ENCODE measurements around the gene SP110.

Gene SP110

DNA sequence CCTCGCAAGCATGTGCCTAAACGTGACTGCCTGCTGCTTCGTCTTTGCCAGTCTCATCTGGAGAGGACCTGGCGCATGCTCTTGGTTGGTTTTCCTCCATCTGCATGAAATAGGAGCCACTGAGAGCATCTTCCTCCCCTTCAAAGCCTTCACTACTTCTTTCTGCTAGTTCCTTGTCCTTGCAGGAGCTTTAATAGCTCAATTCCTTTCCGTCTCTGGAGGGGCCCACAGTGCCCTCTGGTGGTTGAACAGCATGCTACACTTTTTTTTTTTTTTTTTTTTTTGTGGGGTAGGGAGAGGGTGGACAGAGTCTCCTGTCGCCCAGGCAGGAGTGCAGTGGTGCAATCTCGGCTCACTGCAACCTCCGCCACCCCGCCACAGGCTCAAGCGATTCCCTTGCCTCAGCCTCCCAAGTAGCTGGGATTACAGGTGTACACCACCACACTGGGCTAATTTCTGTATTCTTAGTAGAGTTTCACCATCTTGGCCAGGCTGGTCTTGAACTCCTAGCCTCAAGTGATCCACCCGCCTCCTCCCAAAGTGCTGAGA lies 59.6 kb downstream of the SP110 start:
- TF ChIP-seq ZBTB7A (IDR thresholded peaks at IDR 0.05; ENCODE audit: low read depth), result no peak
- TF ChIP-seq, protein P1, sequence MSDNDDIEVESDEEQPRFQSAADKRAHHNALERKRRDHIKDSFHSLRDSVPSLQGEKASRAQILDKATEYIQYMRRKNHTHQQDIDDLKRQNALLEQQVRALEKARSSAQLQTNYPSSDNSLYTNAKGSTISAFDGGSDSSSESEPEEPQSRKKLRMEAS (IDR thresholded peaks at IDR 0.05), result no peak
- TF ChIP-seq RAD21 (IDR thresholded peaks at IDR 0.05; ENCODE audit: low read depth), result peak; percentile 59
- TF ChIP-seq TEAD4 (IDR thresholded peaks at IDR 0.05), result no peak
- no peak for TF ChIP-seq CREB1 (IDR thresholded peaks at IDR 0.05; ENCODE audit: low read depth)

DNA sequence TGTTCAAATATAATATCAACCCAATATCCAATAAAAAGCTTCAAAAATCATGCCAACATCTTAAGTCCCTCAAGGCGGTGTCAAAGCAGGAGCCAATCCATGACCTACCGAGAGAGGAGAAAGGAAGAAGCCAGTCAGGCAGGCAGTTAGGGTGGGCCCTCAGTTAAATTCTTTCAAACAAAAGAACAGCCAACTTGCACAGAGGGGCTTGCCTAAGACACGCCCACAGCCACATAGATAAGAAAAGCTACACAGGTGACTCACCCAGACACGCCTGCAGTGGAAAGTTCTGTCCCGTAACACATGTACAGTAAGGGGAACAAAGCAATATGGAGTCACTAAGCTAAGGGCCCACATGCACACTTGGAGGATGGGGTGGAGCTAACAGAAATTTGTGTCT lies 61.3 kb downstream of the SP110 start:
- TF ChIP-seq EP300 (IDR thresholded peaks at IDR 0.05; ENCODE audit: borderline replicate concordance) (no peak), YY1 (IDR thresholded peaks at IDR 0.05; ENCODE audit: low read depth) (no peak), NFIC (IDR thresholded peaks at IDR 0.05) (no peak), CEBPB (IDR thresholded peaks at IDR 0.05) (no peak), FOXM1 (IDR thresholded peaks at IDR 0.05; ENCODE audit: borderline replicate concordance, low read depth) (no peak), TEAD4 (IDR thresholded peaks at IDR 0.05) (no peak), ZBTB7A (IDR thresholded peaks at IDR 0.05; ENCODE audit: low read depth) (no peak), TCF12 (IDR thresholded peaks at IDR 0.05; ENCODE audit: low read depth) (no peak), RAD21 (IDR thresholded peaks at IDR 0.05; ENCODE audit: low read depth) (no peak), CREB1 (IDR thresholded peaks at IDR 0.05; ENCODE audit: low read depth) (no peak), TAF1 (IDR thresholded peaks at IDR 0.05; ENCODE audit: low read depth) (no peak), EGR1 (IDR thresholded peaks at IDR 0.05) (no peak)
- TF ChIP-seq, protein P2, sequence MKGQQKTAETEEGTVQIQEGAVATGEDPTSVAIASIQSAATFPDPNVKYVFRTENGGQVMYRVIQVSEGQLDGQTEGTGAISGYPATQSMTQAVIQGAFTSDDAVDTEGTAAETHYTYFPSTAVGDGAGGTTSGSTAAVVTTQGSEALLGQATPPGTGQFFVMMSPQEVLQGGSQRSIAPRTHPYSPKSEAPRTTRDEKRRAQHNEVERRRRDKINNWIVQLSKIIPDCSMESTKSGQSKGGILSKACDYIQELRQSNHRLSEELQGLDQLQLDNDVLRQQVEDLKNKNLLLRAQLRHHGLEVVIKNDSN (IDR thresholded peaks at IDR 0.05), result no peak
- TF ChIP-seq, protein P3, sequence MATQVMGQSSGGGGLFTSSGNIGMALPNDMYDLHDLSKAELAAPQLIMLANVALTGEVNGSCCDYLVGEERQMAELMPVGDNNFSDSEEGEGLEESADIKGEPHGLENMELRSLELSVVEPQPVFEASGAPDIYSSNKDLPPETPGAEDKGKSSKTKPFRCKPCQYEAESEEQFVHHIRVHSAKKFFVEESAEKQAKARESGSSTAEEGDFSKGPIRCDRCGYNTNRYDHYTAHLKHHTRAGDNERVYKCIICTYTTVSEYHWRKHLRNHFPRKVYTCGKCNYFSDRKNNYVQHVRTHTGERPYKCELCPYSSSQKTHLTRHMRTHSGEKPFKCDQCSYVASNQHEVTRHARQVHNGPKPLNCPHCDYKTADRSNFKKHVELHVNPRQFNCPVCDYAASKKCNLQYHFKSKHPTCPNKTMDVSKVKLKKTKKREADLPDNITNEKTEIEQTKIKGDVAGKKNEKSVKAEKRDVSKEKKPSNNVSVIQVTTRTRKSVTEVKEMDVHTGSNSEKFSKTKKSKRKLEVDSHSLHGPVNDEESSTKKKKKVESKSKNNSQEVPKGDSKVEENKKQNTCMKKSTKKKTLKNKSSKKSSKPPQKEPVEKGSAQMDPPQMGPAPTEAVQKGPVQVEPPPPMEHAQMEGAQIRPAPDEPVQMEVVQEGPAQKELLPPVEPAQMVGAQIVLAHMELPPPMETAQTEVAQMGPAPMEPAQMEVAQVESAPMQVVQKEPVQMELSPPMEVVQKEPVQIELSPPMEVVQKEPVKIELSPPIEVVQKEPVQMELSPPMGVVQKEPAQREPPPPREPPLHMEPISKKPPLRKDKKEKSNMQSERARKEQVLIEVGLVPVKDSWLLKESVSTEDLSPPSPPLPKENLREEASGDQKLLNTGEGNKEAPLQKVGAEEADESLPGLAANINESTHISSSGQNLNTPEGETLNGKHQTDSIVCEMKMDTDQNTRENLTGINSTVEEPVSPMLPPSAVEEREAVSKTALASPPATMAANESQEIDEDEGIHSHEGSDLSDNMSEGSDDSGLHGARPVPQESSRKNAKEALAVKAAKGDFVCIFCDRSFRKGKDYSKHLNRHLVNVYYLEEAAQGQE (IDR thresholded peaks at IDR 0.05; ENCODE audit: low read depth), result no peak
- TF ChIP-seq, protein P1 (IDR thresholded peaks at IDR 0.05), result no peak

DNA sequence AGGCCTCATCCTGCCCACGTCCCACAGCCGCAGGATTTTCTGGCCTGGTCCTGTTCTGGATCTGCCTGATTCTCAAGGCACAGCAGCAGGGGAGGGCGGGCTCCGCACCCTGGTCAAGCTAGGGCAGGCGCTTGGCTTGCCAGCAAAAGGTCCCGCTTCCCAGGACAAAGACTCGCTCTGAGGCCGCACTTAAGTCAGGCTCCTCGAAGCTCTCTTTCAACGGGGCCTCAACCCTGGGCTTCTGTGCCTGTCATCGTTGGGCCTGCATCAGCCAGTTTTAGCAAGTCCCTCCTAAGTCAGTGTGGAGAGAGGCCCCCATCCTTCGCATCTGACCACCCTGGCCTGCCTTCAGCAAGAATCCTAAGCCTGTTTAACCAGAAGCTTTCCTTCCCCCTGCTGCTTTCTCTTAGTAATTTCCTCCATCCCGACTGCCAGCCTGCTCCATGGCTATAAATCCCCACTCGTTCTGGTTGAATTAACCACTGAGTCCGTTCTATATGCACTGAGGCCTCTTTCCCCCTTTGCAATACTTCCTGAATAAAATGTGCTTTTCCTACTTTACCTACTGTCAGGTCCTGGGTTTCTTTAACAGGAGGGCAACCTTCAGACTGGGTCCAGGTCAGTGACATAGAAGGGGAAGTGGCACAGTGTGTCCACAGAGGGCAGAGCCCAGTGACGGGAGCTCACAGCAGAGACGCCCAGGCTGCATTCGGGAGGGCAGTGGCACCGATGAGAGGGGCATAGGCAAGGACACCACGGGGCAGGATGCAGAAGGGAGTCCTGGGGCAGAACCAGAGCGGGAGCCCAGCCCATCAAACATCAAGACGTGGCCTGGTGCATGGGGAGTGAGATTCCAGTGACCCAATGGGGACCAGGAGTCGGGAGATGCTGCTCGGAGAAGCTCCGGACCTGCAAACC lies 62.7 kb downstream of the SP110 start:
- no peak for TF ChIP-seq NFIC (IDR thresholded peaks at IDR 0.05)
- TF ChIP-seq TEAD4 (IDR thresholded peaks at IDR 0.05), result no peak
- TF ChIP-seq, protein P1 (IDR thresholded peaks at IDR 0.05), result no peak
- TF ChIP-seq EP300 (IDR thresholded peaks at IDR 0.05; ENCODE audit: borderline replicate concordance), result no peak
- no peak for TF ChIP-seq TCF12 (IDR thresholded peaks at IDR 0.05; ENCODE audit: low read depth)
- TF ChIP-seq CREB1 (IDR thresholded peaks at IDR 0.05; ENCODE audit: low read depth), result no peak
- TF ChIP-seq, protein P2 (IDR thresholded peaks at IDR 0.05), result no peak

DNA sequence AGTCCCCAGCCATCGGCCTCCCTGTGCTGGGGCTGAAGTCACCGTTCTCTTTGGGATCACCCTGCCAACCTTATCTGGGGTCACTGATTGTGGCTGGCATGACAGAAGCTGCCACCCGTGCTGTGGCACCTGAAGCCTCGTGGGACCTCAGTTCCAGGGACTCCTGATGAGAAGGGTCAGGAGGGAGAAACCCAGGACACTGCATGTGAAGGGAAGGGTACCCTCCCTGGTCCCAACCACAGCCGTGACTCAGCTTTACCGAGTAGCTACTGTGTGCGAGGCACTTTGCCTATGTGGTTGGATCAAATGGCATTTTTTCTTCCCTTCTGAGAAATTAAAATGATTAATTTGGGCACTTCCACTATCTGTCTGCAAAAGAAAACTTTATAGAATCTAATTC lies 64.4 kb downstream of the SP110 start:
- no peak for TF ChIP-seq CEBPB (IDR thresholded peaks at IDR 0.05)
- no peak for TF ChIP-seq EGR1 (IDR thresholded peaks at IDR 0.05)
- TF ChIP-seq YY1 (IDR thresholded peaks at IDR 0.05; ENCODE audit: low read depth), result no peak

DNA sequence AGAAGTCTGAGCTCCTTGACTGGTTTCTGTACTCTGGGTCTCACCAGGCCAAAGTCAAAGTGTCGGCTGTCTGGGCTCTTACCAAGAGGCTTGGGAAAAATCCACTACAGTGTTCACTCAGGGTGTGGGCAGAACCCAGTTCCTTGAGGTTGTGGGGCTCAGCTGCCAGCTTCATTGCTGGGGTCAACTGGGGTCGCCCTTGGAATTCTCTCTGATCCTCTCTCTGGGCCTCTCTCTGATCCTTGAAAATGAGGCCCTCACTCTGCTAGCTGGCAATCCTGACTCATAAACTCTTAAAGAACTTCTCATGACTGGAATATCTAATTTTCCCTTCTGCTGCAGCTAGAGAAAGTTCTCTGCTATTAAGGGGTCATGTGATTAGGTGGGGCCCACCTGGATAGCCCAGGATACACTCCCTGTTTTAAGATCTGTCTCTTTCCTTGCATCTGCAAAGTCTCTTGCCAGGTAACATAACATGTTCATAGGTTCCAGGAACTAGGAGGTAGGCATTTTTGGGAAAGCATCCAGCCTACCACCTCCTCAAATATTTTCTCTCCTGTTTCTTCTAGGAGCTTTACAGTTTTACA lies 66.3 kb downstream of the SP110 start:
- no peak for TF ChIP-seq EGR1 (IDR thresholded peaks at IDR 0.05)
- no peak for TF ChIP-seq YY1 (IDR thresholded peaks at IDR 0.05; ENCODE audit: low read depth)
- TF ChIP-seq TAF1 (IDR thresholded peaks at IDR 0.05; ENCODE audit: low read depth), result no peak
- TF ChIP-seq, protein P3 (IDR thresholded peaks at IDR 0.05; ENCODE audit: low read depth), result no peak
- TF ChIP-seq TCF12 (IDR thresholded peaks at IDR 0.05; ENCODE audit: low read depth), result no peak
- TF ChIP-seq NFIC (IDR thresholded peaks at IDR 0.05), result no peak
- TF ChIP-seq CEBPB (IDR thresholded peaks at IDR 0.05), result no peak
- TF ChIP-seq, protein P1 (IDR thresholded peaks at IDR 0.05), result no peak
- TF ChIP-seq TEAD4 (IDR thresholded peaks at IDR 0.05), result no peak
- TF ChIP-seq EP300 (IDR thresholded peaks at IDR 0.05; ENCODE audit: borderline replicate concordance), result no peak
- no peak for TF ChIP-seq FOXM1 (IDR thresholded peaks at IDR 0.05; ENCODE audit: borderline replicate concordance, low read depth)
- TF ChIP-seq, protein P2 (IDR thresholded peaks at IDR 0.05), result no peak
- no peak for TF ChIP-seq RAD21 (IDR thresholded peaks at IDR 0.05; ENCODE audit: low read depth)
- no peak for TF ChIP-seq CREB1 (IDR thresholded peaks at IDR 0.05; ENCODE audit: low read depth)
- TF ChIP-seq ZBTB7A (IDR thresholded peaks at IDR 0.05; ENCODE audit: low read depth), result no peak

Data from Ishikawa (cell line).